ENCODE measurements around the gene WWOX. TPM values are rescaled to one million over a fixed set of nuclear protein-coding genes. Genes with fewer than 3 reads are reported as not detected.

The WWOX gene
- total and polyA plus RNA-seq, 2 donors (not counting 3 experiments of a cell fraction or from before 2014, with no cell fraction given) = 6.2 to 12.5 TPM

DNA sequence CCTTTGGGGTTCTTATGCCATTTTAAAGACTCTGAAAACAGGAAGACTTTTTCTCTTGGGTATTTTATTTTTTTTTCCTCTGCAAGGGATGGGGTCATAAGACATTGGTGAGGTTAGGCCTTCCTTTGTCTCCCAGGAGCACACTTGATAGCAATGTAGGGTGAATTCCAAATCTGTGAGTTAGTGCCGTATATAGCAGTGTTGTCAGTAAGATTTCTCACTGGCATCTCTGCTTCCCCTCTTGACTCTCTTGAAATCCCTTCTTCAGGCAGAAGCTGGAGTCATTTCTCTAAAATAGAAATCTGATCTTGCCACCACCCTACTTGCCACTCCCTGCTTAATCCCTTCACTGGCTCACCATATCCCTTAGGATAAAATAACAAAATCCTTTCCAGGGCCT is 529.7 kb downstream of the WWOX start:
- ChIA-PET POLR2A (no interaction called here), CTCF (no interaction called here)
- FAIRE-seq = no peak
- no peak for DNase-seq (ENCODE audit: low read depth, low spot score)
- Histone ChIP-seq H2AFZ (ENCODE audit: low read depth, low read length) (no peak overlapping the region), H3K27me3 (ENCODE audit: control insufficient read depth in 2 of 2, insufficient read depth in 2 of 2, low read length in 2 of 2) (no peaks in the 10 kb centered on the region), H3K4me2 (ENCODE audit: insufficient read depth, low read length) (no peak overlapping the region), H3K4me1 (ENCODE audit: control insufficient read depth, extremely low read depth, insufficient read depth, low read length) (no peaks in the 10 kb centered on the region), H3K36me3 (ENCODE audit: control insufficient read depth in 2 of 2, extremely low read depth in 1 of 2, insufficient read depth in 2 of 2, low read length in 2 of 2) (no peaks in the 10 kb centered on the region), H3K27ac (ENCODE audit: insufficient read depth, low read depth, low read length) (no peak overlapping the region), H3K79me2 (ENCODE audit: control insufficient read depth, insufficient read depth, low read length) (no peaks in the 10 kb centered on the region), H4K20me1 (replicated peaks; ENCODE audit: control insufficient read depth, extremely low read depth, insufficient read depth, low read length) (no peaks in the 10 kb centered on the region), H3K4me3 (replicated peaks in 1 of 3; ENCODE audit: insufficient read depth in 1 of 3, low read depth in 1 of 3, low read length in 3 of 3) (no peak overlapping the region), H3K9me1 (replicated peaks; ENCODE audit: control insufficient read depth, extremely low read depth, insufficient read depth, low read length) (no peaks in the 10 kb centered on the region), H3K9ac (replicated peaks; ENCODE audit: extremely low read depth, insufficient read depth, low read length) (no peak overlapping the region), H3K9me3 (replicated peaks; ENCODE audit: control insufficient read depth, insufficient read depth, low read length) (no peaks in the 10 kb centered on the region)
- dilution Hi-C loops (cut with MboI; ENCODE audit: extremely low pct_ligation_motif_present, low sequenced_read_pairs) = no loop called here
- TF ChIP-seq MYC (IDR thresholded peaks at IDR 0.05; ENCODE audit: low read depth, low read length) (no peak), MAX (IDR thresholded peaks at IDR 0.05; ENCODE audit: insufficient read depth, insufficient read length) (no peak)
- intact Hi-C loops (cut with micrococcal nuclease) = no loop called here
- no TSS peak for BruUV-seq (replicated peaks)

GRCh38 chr16:78630102-78630501 is 530.6 kb downstream of the WWOX start:
- no peaks in the 10 kb centered on the region for H3K27me3 ChIP-seq (ENCODE audit: control insufficient read depth in 2 of 2, insufficient read depth in 2 of 2, low read length in 2 of 2)
- dilution Hi-C loops (cut with MboI; ENCODE audit: extremely low pct_ligation_motif_present, low sequenced_read_pairs) (no loop called here), intact Hi-C loops (cut with micrococcal nuclease) (no loop called here)
- H3K9ac ChIP-seq (replicated peaks; ENCODE audit: extremely low read depth, insufficient read depth, low read length) = no peak overlapping the region
- FAIRE-seq (no peak), DNase-seq (ENCODE audit: low read depth, low spot score) (no peak)
- ChIA-PET CTCF (no interaction called here), POLR2A (no interaction called here)
- no peak overlapping the region for H3K4me2 ChIP-seq (ENCODE audit: insufficient read depth, low read length)
- H2AFZ ChIP-seq (ENCODE audit: low read depth, low read length) = no peak overlapping the region
- no peak overlapping the region for H3K4me3 ChIP-seq (replicated peaks in 1 of 3; ENCODE audit: insufficient read depth in 1 of 3, low read depth in 1 of 3, low read length in 3 of 3)
- TF ChIP-seq FOS (IDR thresholded peaks at IDR 0.05; ENCODE audit: borderline replicate concordance, insufficient read depth, low read length) (no peak), GATA2 (IDR thresholded peaks at IDR 0.05; ENCODE audit: insufficient read depth, insufficient read length, low read depth, low read length) (no peak)
- BruUV-seq (replicated peaks) = no TSS peak
- no peaks in the 10 kb centered on the region for H3K4me1 ChIP-seq (ENCODE audit: control insufficient read depth, extremely low read depth, insufficient read depth, low read length)
- no peaks in the 10 kb centered on the region for H3K9me3 ChIP-seq (replicated peaks; ENCODE audit: control insufficient read depth, insufficient read depth, low read length)
- H3K79me2 ChIP-seq (ENCODE audit: control insufficient read depth, insufficient read depth, low read length) = no peaks in the 10 kb centered on the region
- H4K20me1 ChIP-seq (replicated peaks; ENCODE audit: control insufficient read depth, extremely low read depth, insufficient read depth, low read length) = no peaks in the 10 kb centered on the region
- H3K36me3 ChIP-seq (ENCODE audit: control insufficient read depth in 2 of 2, extremely low read depth in 1 of 2, insufficient read depth in 2 of 2, low read length in 2 of 2) = no peaks in the 10 kb centered on the region
- no peaks in the 10 kb centered on the region for H3K9me1 ChIP-seq (replicated peaks; ENCODE audit: control insufficient read depth, extremely low read depth, insufficient read depth, low read length)
- no peak overlapping the region for H3K27ac ChIP-seq (ENCODE audit: insufficient read depth, low read depth, low read length)
